A549 (cell line): ENCODE measurements around the gene CALHM1. TPM values are rescaled to one million over a fixed set of nuclear protein-coding genes. Genes with fewer than 3 reads are reported as not detected.

ENCODE experiments used
- ATAC-seq, 2 experiments: fragments of 200-7000 bp in 1 of 2; fragments of >200 bp in 1 of 2; cut with Nextera tagmentation in 1 of 2; cut with Tn5 transposase in 1 of 2; 3 replicates each; pipeline versions ENCODE4 v1.8.0 to v1.9.1; 2018 to 2020; ENCODE audit warnings: mild to moderate bottlenecking in 1 of 2, moderate library complexity in 1 of 2
- CTCF ChIA-PET: fragments of 300-600 bp; sonication (Branson Sonifier 250); formaldehyde crosslinking; extraction: SDS; loops from one replicate; lab custom pipeline; 2021; ENCODE audit warnings: antibody characterized with exemption, inconsistent platforms; lab: Yijun Ruan, JAX
- POLR2A ChIA-PET: fragments of 350-600 bp; formaldehyde crosslinking; extraction: SDS; loops from one replicate; lab custom pipeline; 2021; ENCODE audit warnings: antibody characterized with exemption, inconsistent platforms; lab: Yijun Ruan, JAX
- DNase-seq, 2 experiments: peaks; one replicate each; pipeline versions ENCODE4 v3.0.0 to v3.0.0-alpha.2; 2011 to 2016; ENCODE audit warnings: low read depth in 1 of 2, low spot score in 1 of 2
- FAIRE-seq: peaks from 2 replicates; lab custom pipeline; 2011; peaks lifted over from hg19 to GRCh38; lab: Jason Lieb, UNC
- H3K27ac ChIP-seq, 2 experiments: fragments of >200 bp; sonication (Bioruptor Twin); formaldehyde crosslinking; 3 replicates each; pipeline ENCODE4 v1.5.1; 2016 to 2017
- H3K4me1 ChIP-seq: fragments of >200 bp; sonication (Bioruptor Twin); formaldehyde crosslinking; 3 replicates; pipeline ENCODE4 v1.6.1; 2016
- H3K4me2 ChIP-seq: fragments of >200 bp; sonication (Bioruptor Twin); formaldehyde crosslinking; 3 replicates; pipeline ENCODE4 v1.6.1; 2016
- H3K4me3 ChIP-seq: fragments of >200 bp; sonication (Bioruptor Twin); formaldehyde crosslinking; 3 replicates; pipeline ENCODE4 v1.5.1; 2016
- H3K9me3 ChIP-seq: fragments of >200 bp; sonication (Bioruptor Twin); formaldehyde crosslinking; 3 replicates; pipeline ENCODE4 v1.6.1; 2016
- CEBPB ChIP-seq, 2 experiments: fragments of >200 bp in 1 of 2; sonication (Bioruptor Twin) in 1 of 2; formaldehyde crosslinking in 1 of 2; IDR thresholded peaks; 2 replicates each; pipeline ENCODE4 v1.6.1; 2012 to 2016
- CHD2 ChIP-seq: fragments of 150-350 bp; IDR thresholded peaks from 2 replicates; pipeline ENCODE4 v1.6.1; 2014; ENCODE audit warnings: low read length; ENCODE audit not compliant: partially characterized antibody
- GATA3 ChIP-seq: IDR thresholded peaks from 2 replicates; pipeline ENCODE4 v1.6.1; 2012; ENCODE audit warnings: borderline replicate concordance
- HDAC2 ChIP-seq: fragments of 200-600 bp; sonication (generic); IDR thresholded peaks from 2 replicates; pipeline ENCODE4 v1.6.1; 2016
- HOXA7 ChIP-seq: fragments of 250-450 bp; sonication (Bioruptor Pico); IDR thresholded peaks from 2 replicates; pipeline ENCODE4 v1.5.0; 2020; ENCODE audit warnings: mild to moderate bottlenecking, moderate library complexity
- JUN ChIP-seq, 2 experiments: fragments of >200 bp; sonication (Bioruptor Twin); formaldehyde crosslinking; IDR thresholded peaks; 2 replicates in 1 of 2; 3 replicates in 1 of 2; pipeline ENCODE4 v1.6.1; 2016 to 2017
- JUNB ChIP-seq: fragments of >200 bp; sonication (Bioruptor Twin); formaldehyde crosslinking; IDR thresholded peaks from 2 replicates; pipeline ENCODE4 v1.6.1; 2016
- KDM1A ChIP-seq: fragments of 200-600 bp; sonication (generic); IDR thresholded peaks from 2 replicates; pipeline ENCODE4 v1.6.1; 2016; ENCODE audit warnings: low read depth, mild to moderate bottlenecking
- KDM5A ChIP-seq: fragments of 200-600 bp; sonication (generic); IDR thresholded peaks from 2 replicates; pipeline ENCODE4 v1.6.1; 2016; ENCODE audit warnings: antibody characterized with exemption, mild to moderate bottlenecking
- MAFK ChIP-seq: fragments of 450-650 bp; IDR thresholded peaks from 2 replicates; pipeline ENCODE4 v1.6.1; 2014; ENCODE audit not compliant: partially characterized antibody
- NR3C1 ChIP-seq: fragments of >200 bp; sonication (Bioruptor Twin); formaldehyde crosslinking; IDR thresholded peaks from 3 replicates; pipeline ENCODE4 v1.6.1; 2017
- PHF8 ChIP-seq: fragments of 200-600 bp; sonication (generic); IDR thresholded peaks from 2 replicates; pipeline ENCODE4 v1.6.1; 2016; ENCODE audit warnings: low read depth, mild to moderate bottlenecking, antibody characterized with exemption, moderate library complexity, borderline replicate concordance
- RARB ChIP-seq: fragments of 250-450 bp; sonication (Bioruptor Pico); IDR thresholded peaks from 2 replicates; pipeline ENCODE4 v1.8.0; 2021; ENCODE audit warnings: mild to moderate bottlenecking, moderate library complexity
- RCOR1 ChIP-seq: fragments of 150-350 bp; IDR thresholded peaks from 2 replicates; pipeline ENCODE4 v1.6.1; 2014; ENCODE audit warnings: antibody characterized with exemption, low read length, low read depth
- RFX5 ChIP-seq: fragments of 450-650 bp; IDR thresholded peaks from 2 replicates; pipeline ENCODE4 v1.7.1; 2014; ENCODE audit warnings: antibody characterized with exemption, mild to moderate bottlenecking, moderate library complexity
- RNF2 ChIP-seq: fragments of 200-600 bp; sonication (generic); IDR thresholded peaks from 2 replicates; pipeline ENCODE4 v1.6.1; 2016; ENCODE audit warnings: low read depth, mild to moderate bottlenecking, antibody characterized with exemption, moderate library complexity, borderline replicate concordance
- SMC3 ChIP-seq: fragments of >200 bp; sonication (Bioruptor Twin); formaldehyde crosslinking; IDR thresholded peaks from 3 replicates; pipeline ENCODE4 v1.6.1; 2018; ENCODE audit warnings: inconsistent platforms
- SREBF2 ChIP-seq: fragments of 450-650 bp; IDR thresholded peaks from 2 replicates; pipeline ENCODE4 v1.6.1; 2014; ENCODE audit warnings: mild to moderate bottlenecking, moderate library complexity
- ZNF302 ChIP-seq: fragments of 250-450 bp; sonication (Bioruptor Pico); IDR thresholded peaks from 2 replicates; pipeline ENCODE4 v1.9.0; 2021; ENCODE audit warnings: inconsistent platforms, mild to moderate bottlenecking, moderate library complexity
- ZSCAN20 ChIP-seq: fragments of 250-450 bp; sonication (Bioruptor Pico); IDR thresholded peaks from 2 replicates; pipeline ENCODE4 v1.8.0; 2022; ENCODE audit warnings: mild to moderate bottlenecking, moderate library complexity
- WGBS: methylation state at CpG from one replicate; pipeline ENCODE4 v1.1.6; 2017; ENCODE audit errors: missing lambda C conversion rate; 5-methylcytosine and 5-hydroxymethylcytosine counted together
- polyA plus RNA-seq, 4 experiments: library from polyadenylated mRNA; depleted of rRNA in 3 of 4; stranded (reverse); fragments of >200 nt; fragmentation: RNase III in 1 of 4; extraction: RNeasy Plus Mini Kit Qiagen cat#74134 plus additional on column Dnase treatment in 1 of 4; gene quantifications; 2 replicates in 3 of 4; 3 replicates in 1 of 4; pipeline ENCODE4 v1.2.3, GENCODE V29; 2011 to 2017
- TF ChIP-seq, protein P1 (sequence below): IDR thresholded peaks from 2 replicates; pipeline ENCODE4 v1.6.1; 2012
- TF ChIP-seq, protein P2 (sequence below): fragments of 450-650 bp; IDR thresholded peaks from 2 replicates; pipeline ENCODE4 v1.6.1; 2014; ENCODE audit warnings: antibody characterized with exemption
- TF ChIP-seq, protein P3 (sequence below): IDR thresholded peaks from 2 replicates; pipeline ENCODE4 v1.6.1; 2012
- TF ChIP-seq, protein P4 (sequence below): fragments of 250-450 bp; sonication (Bioruptor Pico); IDR thresholded peaks from 2 replicates; pipeline ENCODE4 v1.5.0; 2020; ENCODE audit warnings: low read depth, mild to moderate bottlenecking, moderate library complexity
- TF ChIP-seq, protein P5 (sequence below): fragments of 200-600 bp; sonication (generic); IDR thresholded peaks from 2 replicates; pipeline ENCODE4 v1.6.1; 2016; ENCODE audit warnings: antibody characterized with exemption, mild to moderate bottlenecking, moderate library complexity

Gene CALHM1
- polyA plus RNA-seq, 2 of the 4 experiments (the other 2 are of a cell fraction): not detected

DNA sequence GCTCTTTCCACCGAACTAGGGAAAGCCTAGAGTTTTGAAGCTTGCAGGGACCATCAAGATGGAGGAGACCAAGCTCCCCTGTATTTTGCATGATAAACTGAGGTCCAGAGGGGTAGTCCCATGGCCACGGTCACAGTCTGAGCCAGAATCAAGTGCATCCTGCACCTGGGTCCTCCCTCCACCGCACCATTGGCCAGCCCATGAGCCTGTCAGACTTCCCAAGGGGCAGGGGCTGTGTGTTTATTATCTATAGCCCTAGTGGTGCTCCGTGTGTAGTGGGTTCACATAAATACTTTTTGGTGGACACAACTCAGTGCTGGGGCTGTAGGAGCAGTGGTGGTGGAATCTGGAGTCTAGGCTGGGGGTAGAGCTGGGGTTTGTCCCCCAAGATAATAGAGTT, 16.7 kb upstream of the CALHM1 start:
- FAIRE-seq: no peak
- Histone ChIP-seq H3K9me3 (no peaks in the 10 kb centered on the region), H3K27ac (no peak overlapping the region)
- CTCF ChIA-PET: interaction anchor here (0.7 to 6.8 kb wide), 6 partner anchors 9 to 211 kb away, joined by 3 to 51 read pairs (median 4); no protein-coding TSS in a partner anchor
- TF ChIP-seq SMC3 (no peak), RFX5 (no peak)
- TF ChIP-seq, all 56 proteins: peak for 0
- POLR2A ChIA-PET: no interaction called here
- peaks cover 24% of the 10 kb centered on the region for H3K4me1 ChIP-seq
- DNase-seq (no peak), ATAC-seq (peak in 1 of 2 experiments; percentile 30; a peak in 2 of 6 replicates)
- no peak overlapping the region for H3K4me2 ChIP-seq
- 58% methylated on average over 4 of the region's 4 CpGs for WGBS
- H3K4me3 ChIP-seq: no peak overlapping the region

DNA sequence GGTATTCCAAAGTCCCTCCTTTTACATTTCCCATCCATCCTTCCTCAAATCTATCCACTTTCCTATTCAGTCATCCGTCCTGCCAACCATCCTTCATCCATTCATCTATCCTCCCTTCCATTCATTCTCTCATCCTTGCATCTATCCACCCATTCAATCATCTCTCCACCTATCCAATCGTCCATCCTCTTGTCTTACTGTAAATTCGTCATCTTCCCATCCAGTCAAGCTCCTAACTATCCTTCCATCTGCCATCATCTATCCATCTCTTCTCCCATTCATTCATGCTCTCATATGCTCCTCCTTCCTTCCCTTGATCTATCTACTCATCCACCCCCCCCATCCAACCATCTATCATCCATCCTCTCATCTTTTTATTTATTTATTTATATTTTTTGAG, 15.4 kb upstream of the CALHM1 start:
- TF ChIP-seq PHF8 (no peak), NR3C1 (no peak), JUN (IDR thresholded peaks at IDR 0.05) (no peak), HDAC2 (no peak), HOXA7 (CRISPR knock-in tag) (no peak), CEBPB (IDR thresholded peaks at IDR 0.05) (no peak), MAFK (no peak), SREBF2 (no peak), KDM1A (no peak), GATA3 (no peak), RARB (CRISPR knock-in tag) (no peak), RNF2 (no peak), ZSCAN20 (CRISPR knock-in tag) (no peak), ZNF302 (CRISPR knock-in tag) (no peak), KDM5A (no peak), RCOR1 (no peak)
- TF ChIP-seq, protein P1, sequence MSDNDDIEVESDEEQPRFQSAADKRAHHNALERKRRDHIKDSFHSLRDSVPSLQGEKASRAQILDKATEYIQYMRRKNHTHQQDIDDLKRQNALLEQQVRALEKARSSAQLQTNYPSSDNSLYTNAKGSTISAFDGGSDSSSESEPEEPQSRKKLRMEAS: no peak
- TF ChIP-seq, protein P2, sequence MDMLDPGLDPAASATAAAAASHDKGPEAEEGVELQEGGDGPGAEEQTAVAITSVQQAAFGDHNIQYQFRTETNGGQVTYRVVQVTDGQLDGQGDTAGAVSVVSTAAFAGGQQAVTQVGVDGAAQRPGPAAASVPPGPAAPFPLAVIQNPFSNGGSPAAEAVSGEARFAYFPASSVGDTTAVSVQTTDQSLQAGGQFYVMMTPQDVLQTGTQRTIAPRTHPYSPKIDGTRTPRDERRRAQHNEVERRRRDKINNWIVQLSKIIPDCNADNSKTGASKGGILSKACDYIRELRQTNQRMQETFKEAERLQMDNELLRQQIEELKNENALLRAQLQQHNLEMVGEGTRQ: no peak
- TF ChIP-seq, protein P3, sequence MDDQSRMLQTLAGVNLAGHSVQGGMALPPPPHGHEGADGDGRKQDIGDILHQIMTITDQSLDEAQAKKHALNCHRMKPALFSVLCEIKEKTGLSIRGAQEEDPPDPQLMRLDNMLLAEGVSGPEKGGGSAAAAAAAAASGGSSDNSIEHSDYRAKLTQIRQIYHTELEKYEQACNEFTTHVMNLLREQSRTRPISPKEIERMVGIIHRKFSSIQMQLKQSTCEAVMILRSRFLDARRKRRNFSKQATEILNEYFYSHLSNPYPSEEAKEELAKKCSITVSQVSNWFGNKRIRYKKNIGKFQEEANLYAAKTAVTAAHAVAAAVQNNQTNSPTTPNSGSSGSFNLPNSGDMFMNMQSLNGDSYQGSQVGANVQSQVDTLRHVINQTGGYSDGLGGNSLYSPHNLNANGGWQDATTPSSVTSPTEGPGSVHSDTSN: no peak
- TF ChIP-seq, protein P4, sequence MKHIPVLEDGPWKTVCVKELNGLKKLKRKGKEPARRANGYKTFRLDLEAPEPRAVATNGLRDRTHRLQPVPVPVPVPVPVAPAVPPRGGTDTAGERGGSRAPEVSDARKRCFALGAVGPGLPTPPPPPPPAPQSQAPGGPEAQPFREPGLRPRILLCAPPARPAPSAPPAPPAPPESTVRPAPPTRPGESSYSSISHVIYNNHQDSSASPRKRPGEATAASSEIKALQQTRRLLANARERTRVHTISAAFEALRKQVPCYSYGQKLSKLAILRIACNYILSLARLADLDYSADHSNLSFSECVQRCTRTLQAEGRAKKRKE (CRISPR knock-in tag): no peak
- ChIA-PET CTCF (interaction anchor here (3.6 to 6.8 kb wide), 2 partner anchors 11 to 58 kb away, joined by 17 to 51 read pairs; no protein-coding TSS in a partner anchor), POLR2A (no interaction called here)
- Histone ChIP-seq H3K9me3 (no peaks in the 10 kb centered on the region), H3K4me2 (no peak overlapping the region), H3K4me3 (no peak overlapping the region), H3K4me1 (peaks cover 13% of the 10 kb centered on the region), H3K27ac (no peak overlapping the region)
- DNase-seq: no peak
- 62% methylated on average over 3 of the region's 3 CpGs for WGBS
- no peak for FAIRE-seq
- no peak for ATAC-seq

DNA sequence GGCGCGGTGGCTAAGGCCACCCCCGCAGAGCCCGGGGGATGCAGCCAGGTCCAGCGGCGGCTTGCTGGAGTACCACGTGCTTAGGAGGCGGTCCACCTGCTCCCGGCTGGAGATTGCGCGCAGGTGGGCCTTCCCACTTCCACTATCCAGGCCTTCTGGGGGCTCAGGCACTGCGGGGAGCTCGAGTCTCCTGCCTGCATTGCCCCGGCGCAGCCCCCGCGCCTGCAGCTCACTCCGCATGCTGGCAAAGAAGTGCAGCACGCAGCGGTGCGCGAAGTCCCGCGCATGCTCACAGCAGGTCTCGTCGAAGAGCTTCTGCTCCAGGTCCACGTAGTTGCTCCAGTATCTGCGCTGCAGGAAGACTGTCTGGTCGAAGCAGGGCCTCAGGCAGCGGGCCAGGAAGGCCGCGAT, 14.6 kb upstream of the CALHM1 start:
- TF ChIP-seq RCOR1 (no peak), CHD2 (no peak), JUNB (no peak)
- TF ChIP-seq, protein P5, sequence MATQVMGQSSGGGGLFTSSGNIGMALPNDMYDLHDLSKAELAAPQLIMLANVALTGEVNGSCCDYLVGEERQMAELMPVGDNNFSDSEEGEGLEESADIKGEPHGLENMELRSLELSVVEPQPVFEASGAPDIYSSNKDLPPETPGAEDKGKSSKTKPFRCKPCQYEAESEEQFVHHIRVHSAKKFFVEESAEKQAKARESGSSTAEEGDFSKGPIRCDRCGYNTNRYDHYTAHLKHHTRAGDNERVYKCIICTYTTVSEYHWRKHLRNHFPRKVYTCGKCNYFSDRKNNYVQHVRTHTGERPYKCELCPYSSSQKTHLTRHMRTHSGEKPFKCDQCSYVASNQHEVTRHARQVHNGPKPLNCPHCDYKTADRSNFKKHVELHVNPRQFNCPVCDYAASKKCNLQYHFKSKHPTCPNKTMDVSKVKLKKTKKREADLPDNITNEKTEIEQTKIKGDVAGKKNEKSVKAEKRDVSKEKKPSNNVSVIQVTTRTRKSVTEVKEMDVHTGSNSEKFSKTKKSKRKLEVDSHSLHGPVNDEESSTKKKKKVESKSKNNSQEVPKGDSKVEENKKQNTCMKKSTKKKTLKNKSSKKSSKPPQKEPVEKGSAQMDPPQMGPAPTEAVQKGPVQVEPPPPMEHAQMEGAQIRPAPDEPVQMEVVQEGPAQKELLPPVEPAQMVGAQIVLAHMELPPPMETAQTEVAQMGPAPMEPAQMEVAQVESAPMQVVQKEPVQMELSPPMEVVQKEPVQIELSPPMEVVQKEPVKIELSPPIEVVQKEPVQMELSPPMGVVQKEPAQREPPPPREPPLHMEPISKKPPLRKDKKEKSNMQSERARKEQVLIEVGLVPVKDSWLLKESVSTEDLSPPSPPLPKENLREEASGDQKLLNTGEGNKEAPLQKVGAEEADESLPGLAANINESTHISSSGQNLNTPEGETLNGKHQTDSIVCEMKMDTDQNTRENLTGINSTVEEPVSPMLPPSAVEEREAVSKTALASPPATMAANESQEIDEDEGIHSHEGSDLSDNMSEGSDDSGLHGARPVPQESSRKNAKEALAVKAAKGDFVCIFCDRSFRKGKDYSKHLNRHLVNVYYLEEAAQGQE: no peak
- TF ChIP-seq, all 56 proteins: peak for 0
- FAIRE-seq (no peak), DNase-seq (no peak), ATAC-seq (no peak)
- 89% methylated on average over 28 of the region's 32 CpGs for WGBS
- H3K27ac ChIP-seq: no peak overlapping the region
- no peaks in the 10 kb centered on the region for H3K9me3 ChIP-seq
- POLR2A ChIA-PET: no interaction called here
- H3K4me3 ChIP-seq: no peak overlapping the region
- no peak overlapping the region for H3K4me2 ChIP-seq
- H3K4me1 ChIP-seq: peaks cover 10% of the 10 kb centered on the region; the same call in 2 of the 3 replicates
- CTCF ChIA-PET: interaction anchor here (6.8 kb wide), 1 partner anchor 12 kb away, joined by 51 read pairs; no protein-coding TSS in a partner anchor
